Measurements from ENCODE around the gene BYSL.

- TF ChIP-seq CTCF (IDR thresholded peaks at IDR 0.05) = peak in 1 of 6 experiments; percentile 7
- no peak for TF ChIP-seq POLR2A (IDR thresholded peaks at IDR 0.05)
Observed at GRCh38 chr6:41940759-41941279, 19.5 kb downstream of the BYSL start.

Data from thyroid gland (tissue), 4 donors.